Skeletal muscle satellite cell (primary cell): ENCODE results near the gene DESI1.
"Not testable (repeated sequence)": the region's sequence is repeated elsewhere in the genome, so short reads cannot be mapped to it uniquely, and the experiment has no call there.

ENCODE experiments used
- H3K27me3 ChIP-seq: 2 replicates; pipeline ENCODE4 v1.7.0; 2013; ENCODE audit warnings: low read length; ENCODE audit not compliant: control insufficient read depth, insufficient read depth
- H3K36me3 ChIP-seq: 2 replicates; pipeline ENCODE4 v1.7.0; 2013; ENCODE audit warnings: mild to moderate bottlenecking, control low read depth, low read length; ENCODE audit not compliant: insufficient read depth
- H3K4me1 ChIP-seq: 2 replicates; pipeline ENCODE4 v1.7.0; 2013; ENCODE audit warnings: low read length; ENCODE audit not compliant: control insufficient read depth, insufficient read depth
- H3K4me2 ChIP-seq: 2 replicates; pipeline ENCODE4 v1.7.0; 2013; ENCODE audit warnings: mild to moderate bottlenecking, low read length
- H3K4me3 ChIP-seq: 2 replicates; pipeline ENCODE4 v1.7.0; 2013; ENCODE audit warnings: low read length
- H3K9ac ChIP-seq: 2 replicates; pipeline ENCODE4 v1.7.0; 2013; ENCODE audit warnings: mild to moderate bottlenecking, low read depth, low read length, moderate library complexity
- H3K9me3 ChIP-seq: replicated peaks from 2 replicates; pipeline ENCODE4 v1.7.0; 2013; ENCODE audit warnings: mild to moderate bottlenecking, control low read depth, low read length

The DESI1 gene

DNA sequence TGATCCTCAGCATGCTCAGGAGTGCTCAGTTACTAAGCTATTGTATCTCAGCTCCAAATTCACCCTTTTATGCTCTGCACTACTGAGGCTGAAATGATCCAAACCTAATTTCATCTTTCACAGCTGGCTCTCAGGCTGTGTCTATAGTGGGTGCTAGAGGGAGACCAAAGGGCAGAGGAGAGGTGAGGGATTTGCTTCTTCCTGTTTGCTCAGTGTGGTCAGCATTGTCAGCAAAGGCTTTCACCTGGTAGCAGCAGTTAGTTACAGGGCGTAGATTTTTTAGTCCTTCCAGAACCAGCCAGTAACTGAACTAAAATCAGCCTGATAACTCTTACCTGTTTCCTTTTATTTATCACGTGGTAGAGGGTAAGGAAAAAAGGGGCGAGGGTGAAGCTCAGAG, 33.5 kb upstream of the DESI1 start:
- H3K4me2 ChIP-seq: no peak overlapping the region
- H3K4me3 ChIP-seq: no peak overlapping the region
- no peak overlapping the region for H3K9ac ChIP-seq
- no peaks in the 10 kb centered on the region for H3K27me3 ChIP-seq
- no peaks in the 10 kb centered on the region for H3K4me1 ChIP-seq
- H3K9me3 ChIP-seq: no peaks in the 10 kb centered on the region
- H3K36me3 ChIP-seq: peaks cover 76% of the 10 kb centered on the region

DNA sequence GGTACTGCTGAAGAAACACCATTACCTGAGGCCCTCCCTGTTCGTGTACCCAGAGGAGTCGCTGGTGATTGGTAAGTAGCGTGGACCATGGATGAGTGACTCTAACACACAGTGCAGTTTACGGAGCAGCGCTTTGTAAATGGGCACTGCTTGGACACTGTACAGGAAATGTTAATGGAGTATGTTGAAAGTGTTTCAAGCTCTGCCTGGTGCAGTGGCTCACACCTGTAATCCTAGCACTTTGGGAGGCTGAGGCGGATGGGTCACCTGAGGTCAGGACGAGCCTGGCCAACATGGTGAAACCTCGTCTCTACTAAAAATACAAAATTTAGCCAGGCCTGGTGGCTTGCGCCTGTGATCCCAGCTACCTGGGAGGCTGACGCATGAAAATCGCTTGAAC, 30.0 kb upstream of the DESI1 start:
- H3K4me3 ChIP-seq: no peak overlapping the region
- H3K9me3 ChIP-seq: no peaks in the 10 kb centered on the region
- no peak overlapping the region for H3K4me2 ChIP-seq
- H3K9ac ChIP-seq: no peak overlapping the region
- peaks cover 72% of the 10 kb centered on the region for H3K36me3 ChIP-seq
- H3K4me1 ChIP-seq: peaks cover 7% of the 10 kb centered on the region
- no peaks in the 10 kb centered on the region for H3K27me3 ChIP-seq

DNA sequence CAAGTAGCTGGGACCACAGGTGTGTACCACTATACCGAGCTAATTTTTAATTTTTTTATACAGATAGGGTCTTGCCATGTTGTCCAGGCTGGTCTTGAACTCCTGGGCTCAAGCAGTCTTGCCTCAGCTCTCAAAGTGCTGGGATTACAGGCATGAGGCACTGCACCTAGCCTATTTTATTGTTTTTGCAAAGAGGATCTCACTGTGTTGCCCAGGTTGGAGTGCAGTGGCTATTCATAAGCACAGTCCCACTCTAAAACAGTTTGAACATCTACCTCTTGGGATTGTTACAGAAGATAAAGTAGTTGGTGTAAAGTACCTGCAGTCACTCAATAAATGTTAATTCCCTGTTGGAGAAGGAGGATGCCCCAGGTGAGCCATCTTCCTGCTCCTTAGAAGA, 29.4 kb upstream of the DESI1 start:
- Histone ChIP-seq H3K27me3 (no peaks in the 10 kb centered on the region), H3K4me1 (peaks cover 7% of the 10 kb centered on the region), H3K36me3 (peaks cover 71% of the 10 kb centered on the region)

DNA sequence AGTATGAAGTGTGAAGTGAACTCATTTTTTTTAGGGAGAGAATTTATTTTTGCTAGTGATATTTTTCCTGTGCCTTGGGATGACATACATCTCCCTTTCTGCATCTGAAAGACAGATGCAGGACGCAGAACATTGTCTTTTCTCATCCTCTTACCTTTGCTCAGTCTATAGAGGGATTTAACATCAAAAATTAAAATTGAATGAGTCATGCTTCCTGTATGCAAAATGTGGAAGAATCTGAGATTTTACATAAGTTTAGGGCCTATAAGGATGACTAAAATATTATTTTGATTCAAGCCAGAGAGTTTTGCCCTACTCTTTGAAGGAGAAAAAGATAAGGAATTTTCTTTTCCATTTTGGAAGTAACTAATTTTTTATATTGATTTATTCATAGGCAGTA, 27.6 kb upstream of the DESI1 start:
- no peak overlapping the region for H3K4me3 ChIP-seq
- H3K9me3 ChIP-seq: no peaks in the 10 kb centered on the region
- peaks cover 66% of the 10 kb centered on the region for H3K36me3 ChIP-seq
- H3K4me2 ChIP-seq: no peak overlapping the region
- no peaks in the 10 kb centered on the region for H3K27me3 ChIP-seq
- peaks cover 7% of the 10 kb centered on the region for H3K4me1 ChIP-seq
- no peak overlapping the region for H3K9ac ChIP-seq

More for the DNA sequence above, 29.4 kb upstream of the DESI1 start:
- Histone ChIP-seq H3K9ac (no peak overlapping the region), H3K4me3 (no peak overlapping the region), H3K4me2 (no peak overlapping the region), H3K9me3 (no peaks in the 10 kb centered on the region)

DNA sequence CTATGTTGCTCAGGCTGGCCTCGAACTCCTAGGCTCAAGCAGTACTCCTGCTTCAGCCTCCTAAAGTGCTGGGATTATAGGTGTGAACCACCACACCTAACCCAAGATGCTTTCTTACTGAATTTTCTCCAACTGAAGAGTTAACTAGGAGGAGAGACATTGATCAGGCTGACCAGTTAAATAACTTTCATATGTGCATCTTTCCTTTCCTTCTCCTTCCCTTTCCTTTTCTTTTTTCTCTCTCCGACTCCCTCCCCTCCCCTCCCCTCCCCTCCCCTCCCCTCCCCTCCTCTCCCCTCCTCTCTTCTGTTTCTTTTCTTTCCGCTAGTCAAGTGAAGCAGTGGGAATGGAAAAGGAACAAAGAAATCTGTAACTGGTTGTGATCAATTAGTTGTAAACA, 26.9 kb upstream of the DESI1 start:
- H3K4me1 ChIP-seq: peaks cover 7% of the 10 kb centered on the region
- H3K27me3 ChIP-seq: no peaks in the 10 kb centered on the region
- no peak overlapping the region for H3K4me3 ChIP-seq
- H3K36me3 ChIP-seq: peaks cover 64% of the 10 kb centered on the region
- no peak overlapping the region for H3K9ac ChIP-seq
- H3K9me3 ChIP-seq: no peaks in the 10 kb centered on the region
- H3K4me2 ChIP-seq: no peak overlapping the region

DNA sequence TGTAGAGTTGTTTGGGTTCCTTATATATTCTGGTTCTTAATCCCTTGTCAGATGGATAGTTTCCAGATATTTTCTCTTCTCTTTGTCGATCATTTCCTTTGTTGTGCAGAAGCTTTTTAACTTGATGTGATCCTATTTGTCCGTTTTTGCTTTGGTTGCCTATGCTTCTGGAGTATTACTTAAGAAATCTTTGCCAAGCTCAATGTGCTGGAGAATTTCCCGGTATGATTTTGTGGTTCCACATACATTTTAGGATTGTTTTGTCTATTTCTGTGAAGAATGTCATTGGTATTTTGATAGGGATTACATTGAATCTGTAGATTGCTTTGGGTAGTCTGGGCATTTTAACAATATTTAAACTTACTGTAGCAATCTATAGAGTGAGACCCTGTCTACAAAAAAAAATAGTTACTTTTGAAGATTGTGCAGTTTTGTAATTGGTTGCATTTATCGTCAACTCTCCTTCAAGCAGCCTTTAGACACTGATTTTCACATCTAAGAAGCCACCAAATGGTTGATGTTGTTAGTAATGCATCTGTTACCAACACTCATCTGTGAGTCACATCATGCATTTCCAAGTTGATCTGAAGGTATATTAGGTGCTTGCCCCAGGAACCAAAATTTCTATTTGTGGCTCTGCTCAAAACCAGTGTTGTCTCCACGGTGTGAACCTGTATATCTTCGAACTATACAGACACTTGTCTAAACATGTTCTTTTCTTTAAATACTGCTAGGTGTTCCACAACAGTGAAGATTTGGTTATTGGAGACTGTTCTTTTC, 21.7 kb upstream of the DESI1 start:
- H3K36me3 ChIP-seq: peaks cover 75% of the 10 kb centered on the region
- H3K9ac ChIP-seq: no peak overlapping the region
- H3K4me3 ChIP-seq: no peak overlapping the region
- no peaks in the 10 kb centered on the region for H3K9me3 ChIP-seq
- no peaks in the 10 kb centered on the region for H3K4me1 ChIP-seq
- H3K27me3 ChIP-seq: no peaks in the 10 kb centered on the region
- no peak overlapping the region for H3K4me2 ChIP-seq

DNA sequence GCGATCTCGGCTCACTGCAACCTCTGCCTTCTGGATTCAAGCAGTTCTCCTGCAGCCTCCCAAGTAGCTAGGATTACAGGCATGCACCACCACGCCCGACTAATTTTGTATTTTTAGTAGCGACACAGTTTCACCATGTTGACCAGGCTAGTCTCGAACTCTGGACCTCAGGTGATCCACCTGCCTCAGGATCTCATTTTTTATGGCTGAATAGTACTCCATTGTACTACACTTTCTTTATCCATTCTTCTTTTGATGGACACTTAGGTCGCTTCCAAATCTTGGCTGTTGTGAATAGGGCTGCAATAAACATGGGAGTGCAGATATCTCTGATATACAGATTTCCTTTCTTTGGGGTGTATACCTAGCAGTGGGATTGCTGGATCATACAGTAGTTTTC, 21.0 kb upstream of the DESI1 start:
- Histone ChIP-seq H3K4me3 (no peak overlapping the region), H3K4me1 (peaks cover under 1% of the 10 kb centered on the region), H3K4me2 (no peak overlapping the region), H3K9me3 (no peaks in the 10 kb centered on the region), H3K36me3 (peaks cover 79% of the 10 kb centered on the region), H3K27me3 (no peaks in the 10 kb centered on the region), H3K9ac (no peak overlapping the region)

DNA sequence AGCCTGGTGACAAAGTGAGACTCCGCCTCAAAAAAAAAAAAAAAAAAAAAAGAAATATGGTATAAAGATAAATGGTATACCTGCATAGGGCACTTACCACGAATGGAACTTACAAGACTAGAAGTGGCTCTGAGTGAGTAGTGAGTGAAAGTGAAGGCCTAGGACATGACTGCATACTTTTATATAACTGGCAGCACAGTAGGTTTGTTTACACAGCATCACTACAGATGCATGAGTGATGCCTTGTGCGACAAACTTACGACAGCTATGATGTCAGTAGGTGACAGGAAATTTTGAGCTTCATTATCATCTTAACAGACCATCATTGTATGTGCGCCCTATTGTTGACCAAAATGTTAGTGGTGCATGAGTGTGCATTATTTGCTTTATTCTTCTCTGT, 17.9 kb upstream of the DESI1 start:
- Histone ChIP-seq H3K9me3 (no peaks in the 10 kb centered on the region), H3K4me3 (no peak overlapping the region), H3K4me1 (peaks cover 11% of the 10 kb centered on the region), H3K27me3 (no peaks in the 10 kb centered on the region), H3K9ac (no peak overlapping the region), H3K36me3 (peaks cover 83% of the 10 kb centered on the region), H3K4me2 (no peak overlapping the region)

DNA sequence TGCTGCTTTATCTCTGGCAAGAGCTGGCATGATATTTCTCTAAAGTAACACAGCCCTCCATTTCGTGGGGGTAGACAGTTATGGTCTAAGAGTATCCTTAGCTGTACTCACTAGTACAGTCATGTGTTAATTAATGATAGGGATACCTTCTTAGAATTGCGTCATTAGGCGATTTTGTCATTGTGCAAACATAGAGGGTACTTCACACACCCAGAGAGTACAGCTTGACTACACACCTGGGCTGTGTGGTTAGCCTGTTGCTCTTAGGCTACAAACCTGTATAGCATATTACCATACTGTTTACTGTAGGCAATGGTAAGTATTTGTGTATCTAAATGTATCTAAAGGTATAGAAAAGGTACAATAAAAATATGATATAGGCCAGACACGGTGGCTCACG, 17.3 kb upstream of the DESI1 start:
- Histone ChIP-seq H3K4me1 (peaks cover 11% of the 10 kb centered on the region), H3K27me3 (no peaks in the 10 kb centered on the region), H3K4me2 (no peak overlapping the region), H3K9ac (no peak overlapping the region), H3K36me3 (peaks cover 86% of the 10 kb centered on the region), H3K9me3 (no peaks in the 10 kb centered on the region), H3K4me3 (no peak overlapping the region)

DNA sequence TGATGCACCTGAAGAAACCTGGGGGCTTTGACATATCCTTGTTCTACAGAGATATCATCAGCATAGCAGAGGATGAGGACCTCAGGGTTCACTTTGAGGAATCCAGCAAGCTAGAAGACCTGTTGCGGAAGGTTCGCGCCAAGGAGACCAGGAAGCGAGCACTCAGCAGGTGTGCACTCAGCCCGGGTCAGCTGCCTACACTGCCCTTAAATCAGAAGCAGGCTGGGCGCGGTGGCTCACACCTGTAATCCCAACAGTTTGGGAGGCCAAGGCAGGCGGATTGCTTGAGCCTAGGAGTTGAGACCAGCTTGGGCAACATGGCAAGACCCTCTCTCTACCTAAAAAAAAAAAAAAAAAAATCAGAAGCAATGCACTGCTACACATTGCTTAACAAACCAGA, 16.8 kb upstream of the DESI1 start:
- H3K9me3 ChIP-seq, H3K4me3 ChIP-seq, H3K9ac ChIP-seq, H3K27me3 ChIP-seq, H3K4me2 ChIP-seq: not testable (repeated sequence)
- H3K36me3 ChIP-seq: peaks cover 82% of the 10 kb centered on the region
- H3K4me1 ChIP-seq: peaks cover 11% of the 10 kb centered on the region

DNA sequence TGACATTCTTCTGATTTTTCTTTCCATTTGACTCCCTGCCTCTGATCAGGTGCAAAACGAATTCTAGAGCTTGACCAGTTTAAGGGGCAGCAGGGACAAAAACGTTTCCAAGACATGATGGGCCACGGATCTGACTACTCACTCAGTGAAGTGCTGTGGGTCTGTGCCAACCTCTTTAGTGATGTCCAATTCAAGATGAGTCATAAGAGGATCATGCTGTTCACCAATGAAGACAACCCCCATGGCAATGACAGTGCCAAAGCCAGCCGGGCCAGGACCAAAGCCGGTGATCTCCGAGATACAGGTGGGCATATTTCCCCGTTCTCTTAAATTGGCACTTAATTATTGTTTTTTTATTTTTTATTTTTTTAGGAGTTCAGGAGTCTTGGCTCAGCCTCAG, 15.6 kb upstream of the DESI1 start:
- Histone ChIP-seq H3K27me3 (no peaks in the 10 kb centered on the region), H3K36me3 (peaks cover 71% of the 10 kb centered on the region), H3K9ac (no peak overlapping the region), H3K4me1 (peaks cover 11% of the 10 kb centered on the region), H3K4me2 (no peak overlapping the region), H3K4me3 (no peak overlapping the region), H3K9me3 (no peaks in the 10 kb centered on the region)

DNA sequence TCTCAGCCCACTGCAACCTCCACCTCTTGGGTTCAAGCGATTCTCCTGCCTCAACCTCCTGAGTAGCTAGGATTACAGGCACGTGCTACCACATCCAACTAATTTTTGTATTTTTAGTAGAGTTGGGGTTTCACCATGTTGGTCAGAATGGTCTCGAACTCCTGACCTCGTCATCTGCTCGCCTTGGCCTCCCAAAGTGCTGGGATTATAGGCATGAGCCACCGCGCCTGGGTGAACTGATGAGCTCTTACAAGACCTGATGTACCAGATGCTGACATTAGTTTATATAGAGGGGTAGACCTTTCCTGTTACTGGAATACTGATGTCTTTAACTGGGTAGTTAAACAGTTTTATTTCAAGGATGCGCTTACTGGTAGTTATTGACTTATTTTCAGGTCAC, 13.8 kb upstream of the DESI1 start:
- not testable (repeated sequence) for H3K4me2 ChIP-seq, H3K9me3 ChIP-seq, H3K4me3 ChIP-seq, H3K9ac ChIP-seq, H3K27me3 ChIP-seq
- H3K36me3 ChIP-seq: peaks cover 55% of the 10 kb centered on the region
- peaks cover 11% of the 10 kb centered on the region for H3K4me1 ChIP-seq
